ENCODE data around the gene GLCCI1. TPM values are rescaled to one million over a fixed set of nuclear protein-coding genes. Genes with fewer than 3 reads are reported as not detected.

GLCCI1 gene
- total and polyA plus RNA-seq, 9 donors: 9.7 to 18.3 (median 12.9) TPM

DNA sequence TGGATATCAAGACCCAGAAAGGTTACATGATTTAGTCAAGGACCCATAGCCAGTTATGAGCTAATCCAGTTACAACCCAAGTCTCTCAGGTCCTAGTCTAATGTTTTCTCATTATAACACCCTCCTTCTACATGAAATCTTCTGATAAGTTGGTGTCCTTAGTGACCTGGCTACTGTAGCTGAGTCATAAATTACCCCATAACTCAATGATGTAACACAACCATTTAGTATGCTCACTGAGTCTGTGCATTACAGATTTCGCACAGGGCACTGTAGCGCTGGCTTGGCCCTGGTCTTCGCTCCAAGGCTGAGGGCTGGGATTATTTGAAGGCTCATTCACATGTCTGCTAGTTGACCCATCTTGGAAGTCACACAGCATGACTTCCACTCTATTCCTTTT lies 36.0 kb upstream of the GLCCI1 start:
- Histone ChIP-seq H3K27ac (ENCODE audit: low read length) (no peak overlapping the region), H3K27me3 (ENCODE audit: control insufficient read depth, insufficient read depth, low read length) (no peaks in the 10 kb centered on the region), H3K4me1 (ENCODE audit: control insufficient read depth, insufficient read depth, low read length) (no peaks in the 10 kb centered on the region), H3K36me3 (ENCODE audit: control insufficient read depth, insufficient read depth, low read length) (no peaks in the 10 kb centered on the region), H3K9me3 (replicated peaks; ENCODE audit: control insufficient read depth, low read depth, low read length) (no peaks in the 10 kb centered on the region), H3K4me3 (ENCODE audit: low read length) (no peak overlapping the region)
- WGBS (ENCODE audit: insufficient coverage): 100% methylated on average over 2 of the region's 3 CpGs
- no peak for DNase-seq

DNA sequence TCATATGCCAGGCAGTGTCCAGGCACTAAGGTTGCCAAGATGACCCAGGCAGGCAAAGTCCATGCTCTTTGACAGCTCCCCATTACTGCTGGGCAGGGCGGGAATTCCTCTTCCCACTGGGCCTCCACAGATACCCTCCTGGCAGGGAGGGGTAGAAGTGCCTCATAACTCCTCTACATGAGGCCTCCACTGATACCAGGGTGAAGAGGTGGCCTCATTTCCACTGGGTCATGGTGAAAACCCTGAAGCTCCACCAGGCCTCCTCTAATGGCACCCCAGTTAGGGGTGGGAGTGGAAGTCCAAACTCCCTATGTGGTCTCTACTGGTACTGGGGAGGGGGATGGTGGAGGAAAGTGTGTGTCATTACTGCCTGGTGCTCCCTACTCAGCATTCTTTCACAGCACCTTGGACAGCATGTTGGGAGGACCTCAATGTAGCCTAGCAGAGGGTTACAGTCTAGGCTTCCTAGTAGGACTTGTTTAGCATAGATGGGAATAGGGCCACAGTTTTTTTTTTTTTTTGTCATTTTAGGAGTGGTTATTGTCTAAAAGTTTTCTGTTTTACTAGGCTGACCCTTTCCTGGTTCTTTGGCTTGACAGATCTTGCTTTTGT lies 34.6 kb upstream of the GLCCI1 start:
- no peak for DNase-seq
- H3K27ac ChIP-seq (ENCODE audit: low read length): no peak overlapping the region
- no peaks in the 10 kb centered on the region for H3K4me1 ChIP-seq (ENCODE audit: control insufficient read depth, insufficient read depth, low read length)
- no peaks in the 10 kb centered on the region for H3K9me3 ChIP-seq (replicated peaks; ENCODE audit: control insufficient read depth, low read depth, low read length)
- no peak overlapping the region for H3K4me3 ChIP-seq (ENCODE audit: low read length)
- H3K27me3 ChIP-seq (ENCODE audit: control insufficient read depth, insufficient read depth, low read length): no peaks in the 10 kb centered on the region
- H3K36me3 ChIP-seq (ENCODE audit: control insufficient read depth, insufficient read depth, low read length): no peaks in the 10 kb centered on the region
- no CpG with 5 or more reads among the region's 1 CpG for WGBS (ENCODE audit: insufficient coverage)

DNA sequence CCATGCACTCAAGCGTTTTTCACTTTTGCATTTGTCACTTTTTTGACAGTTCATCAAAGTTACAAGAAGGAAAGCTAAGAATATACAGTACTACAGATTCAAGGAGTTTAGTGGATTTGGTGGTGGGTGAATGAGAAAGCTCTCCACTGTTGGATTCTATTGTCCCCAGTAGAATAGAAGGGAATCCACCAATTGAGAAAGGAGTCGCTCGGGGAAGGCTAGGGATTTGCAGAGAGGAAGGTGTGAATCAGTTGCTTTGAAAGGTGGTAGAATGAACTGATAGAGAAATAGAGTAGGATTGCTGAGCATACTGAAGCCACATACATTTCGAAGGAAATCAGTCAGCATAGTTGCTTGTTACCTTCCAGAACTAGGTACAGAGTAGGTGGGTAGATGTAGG lies 33.7 kb upstream of the GLCCI1 start:
- H3K9me3 ChIP-seq (replicated peaks; ENCODE audit: control insufficient read depth, low read depth, low read length): no peaks in the 10 kb centered on the region
- 85% methylated on average over 3 of the region's 4 CpGs for WGBS (ENCODE audit: insufficient coverage)
- no peak overlapping the region for H3K27ac ChIP-seq (ENCODE audit: low read length)
- H3K36me3 ChIP-seq (ENCODE audit: control insufficient read depth, insufficient read depth, low read length): no peaks in the 10 kb centered on the region
- DNase-seq: no peak
- H3K27me3 ChIP-seq (ENCODE audit: control insufficient read depth, insufficient read depth, low read length): no peaks in the 10 kb centered on the region
- H3K4me1 ChIP-seq (ENCODE audit: control insufficient read depth, insufficient read depth, low read length): no peaks in the 10 kb centered on the region
- no peak overlapping the region for H3K4me3 ChIP-seq (ENCODE audit: low read length)

DNA sequence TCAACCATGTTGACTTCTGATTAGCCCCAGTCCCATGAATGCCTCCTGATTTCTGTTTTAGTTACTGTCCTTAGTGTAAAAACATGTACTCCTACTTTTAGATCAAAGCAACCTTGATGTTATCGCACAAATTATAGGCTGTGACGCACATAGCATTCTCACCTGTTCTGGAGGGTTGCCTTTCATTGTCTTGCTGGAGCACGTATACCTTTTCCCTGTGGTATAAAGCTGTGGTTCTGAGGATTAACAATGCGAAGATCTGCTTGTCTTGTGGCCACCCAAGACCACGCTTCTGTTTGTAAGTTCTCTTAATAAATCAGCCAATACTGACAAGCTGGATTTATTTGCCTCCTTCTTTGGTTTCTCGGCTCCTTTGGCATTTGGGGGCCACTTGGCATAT lies 30.1 kb upstream of the GLCCI1 start:
- H3K27me3 ChIP-seq (ENCODE audit: control insufficient read depth, insufficient read depth, low read length): no peaks in the 10 kb centered on the region
- 100% methylated on average over 1 of the region's 6 CpGs for WGBS (ENCODE audit: insufficient coverage)

DNA sequence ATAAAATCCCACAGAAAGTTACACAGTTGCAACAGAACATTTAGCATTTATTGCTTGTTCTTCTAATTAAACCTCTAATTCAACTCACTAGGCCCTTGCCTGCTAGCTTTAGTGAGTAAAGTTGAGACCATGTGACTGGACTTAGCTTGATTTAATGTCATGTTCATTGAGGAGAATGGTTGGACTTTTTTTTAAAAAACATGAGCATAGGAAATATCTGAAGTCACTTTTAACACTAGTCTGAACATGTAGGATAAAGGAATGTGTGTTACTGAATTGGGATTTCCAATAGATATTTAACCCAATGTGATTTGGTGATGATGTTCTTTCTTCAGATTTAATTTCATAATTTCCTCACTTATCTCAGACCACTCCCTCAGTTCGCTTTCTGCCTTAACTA lies 24.6 kb upstream of the GLCCI1 start:
- WGBS (ENCODE audit: insufficient coverage): no CpG with 5 or more reads among the region's 1 CpG

More for the DNA sequence above, 30.1 kb upstream of the GLCCI1 start:
- no peak for DNase-seq
- Histone ChIP-seq H3K36me3 (ENCODE audit: control insufficient read depth, insufficient read depth, low read length) (no peaks in the 10 kb centered on the region), H3K4me1 (ENCODE audit: control insufficient read depth, insufficient read depth, low read length) (no peaks in the 10 kb centered on the region), H3K9me3 (replicated peaks; ENCODE audit: control insufficient read depth, low read depth, low read length) (no peaks in the 10 kb centered on the region), H3K4me3 (ENCODE audit: low read length) (no peak overlapping the region), H3K27ac (ENCODE audit: low read length) (no peak overlapping the region)

DNA sequence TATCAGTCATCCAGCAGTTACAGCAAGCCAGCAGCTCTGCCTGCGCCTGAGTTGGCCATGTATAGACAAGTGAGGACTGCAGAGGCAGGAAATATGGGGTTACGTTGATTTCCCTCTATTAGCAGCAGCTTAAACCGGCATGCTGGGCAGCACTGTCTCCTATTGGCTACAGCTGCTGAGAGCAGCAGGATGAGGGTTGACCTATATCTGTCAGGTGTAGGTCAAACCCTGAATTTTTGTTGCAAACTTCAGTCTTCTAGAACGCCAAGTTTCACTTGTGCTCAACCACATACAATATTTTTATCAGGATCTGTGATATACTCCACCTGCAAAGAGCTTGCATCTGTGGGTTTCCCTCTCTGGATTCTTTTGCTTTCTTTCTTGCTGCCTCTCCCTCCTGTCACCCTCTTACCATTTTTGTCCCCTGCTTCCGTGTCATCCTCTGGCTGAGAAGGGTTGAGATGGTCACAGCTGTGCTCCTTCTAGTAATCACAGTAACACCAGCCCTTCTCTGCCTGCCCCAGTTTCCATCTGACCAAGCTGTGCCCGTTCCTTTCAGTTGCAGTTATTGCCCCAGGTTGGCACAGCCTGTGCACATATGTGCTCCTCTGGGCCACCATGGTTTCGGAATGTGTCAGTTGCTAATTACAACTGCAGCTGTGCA lies 23.8 kb upstream of the GLCCI1 start:
- WGBS (ENCODE audit: insufficient coverage): 29% methylated on average over 3 of the region's 7 CpGs
- peak; percentile 27 for DNase-seq
- Histone ChIP-seq H3K4me1 (ENCODE audit: control insufficient read depth, insufficient read depth, low read length) (peaks cover 7% of the 10 kb centered on the region), H3K36me3 (ENCODE audit: control insufficient read depth, insufficient read depth, low read length) (no peaks in the 10 kb centered on the region), H3K27ac (ENCODE audit: low read length) (no peak overlapping the region), H3K9me3 (replicated peaks; ENCODE audit: control insufficient read depth, low read depth, low read length) (no peaks in the 10 kb centered on the region), H3K4me3 (ENCODE audit: low read length) (no peak overlapping the region), H3K27me3 (ENCODE audit: control insufficient read depth, insufficient read depth, low read length) (no peaks in the 10 kb centered on the region)

More for the DNA sequence above, 24.6 kb upstream of the GLCCI1 start:
- DNase-seq: no peak
- no peak overlapping the region for H3K27ac ChIP-seq (ENCODE audit: low read length)
- no peaks in the 10 kb centered on the region for H3K36me3 ChIP-seq (ENCODE audit: control insufficient read depth, insufficient read depth, low read length)
- no peak overlapping the region for H3K4me3 ChIP-seq (ENCODE audit: low read length)
- no peaks in the 10 kb centered on the region for H3K27me3 ChIP-seq (ENCODE audit: control insufficient read depth, insufficient read depth, low read length)
- H3K4me1 ChIP-seq (ENCODE audit: control insufficient read depth, insufficient read depth, low read length): peaks cover 7% of the 10 kb centered on the region
- no peaks in the 10 kb centered on the region for H3K9me3 ChIP-seq (replicated peaks; ENCODE audit: control insufficient read depth, low read depth, low read length)

DNA sequence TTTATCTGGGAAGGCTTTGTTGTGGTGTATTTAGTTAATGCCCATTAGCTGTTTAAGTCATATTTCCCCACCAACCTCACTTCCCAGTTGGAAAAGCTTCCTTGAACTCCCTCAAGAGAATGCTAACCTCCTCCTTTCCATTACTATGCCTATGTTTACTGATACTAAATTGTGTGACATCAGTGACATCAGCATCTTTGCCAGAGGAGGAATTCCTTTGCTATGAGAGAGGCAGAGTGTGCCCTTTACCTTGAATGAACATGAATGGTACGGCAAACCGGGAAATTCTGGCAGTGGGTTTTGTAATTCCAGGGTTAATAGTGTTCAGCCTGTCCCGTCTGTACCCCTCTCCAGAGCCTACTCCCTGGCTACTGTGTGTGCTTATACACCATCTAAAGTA lies 22.1 kb upstream of the GLCCI1 start:
- Histone ChIP-seq H3K9me3 (replicated peaks; ENCODE audit: control insufficient read depth, low read depth, low read length) (no peaks in the 10 kb centered on the region), H3K4me1 (ENCODE audit: control insufficient read depth, insufficient read depth, low read length) (peaks cover 7% of the 10 kb centered on the region), H3K4me3 (ENCODE audit: low read length) (no peak overlapping the region), H3K27me3 (ENCODE audit: control insufficient read depth, insufficient read depth, low read length) (no peaks in the 10 kb centered on the region), H3K36me3 (ENCODE audit: control insufficient read depth, insufficient read depth, low read length) (no peaks in the 10 kb centered on the region), H3K27ac (ENCODE audit: low read length) (no peak overlapping the region)
- DNase-seq: no peak
- WGBS (ENCODE audit: insufficient coverage): no CpG with 5 or more reads among the region's 3 CpGs

DNA sequence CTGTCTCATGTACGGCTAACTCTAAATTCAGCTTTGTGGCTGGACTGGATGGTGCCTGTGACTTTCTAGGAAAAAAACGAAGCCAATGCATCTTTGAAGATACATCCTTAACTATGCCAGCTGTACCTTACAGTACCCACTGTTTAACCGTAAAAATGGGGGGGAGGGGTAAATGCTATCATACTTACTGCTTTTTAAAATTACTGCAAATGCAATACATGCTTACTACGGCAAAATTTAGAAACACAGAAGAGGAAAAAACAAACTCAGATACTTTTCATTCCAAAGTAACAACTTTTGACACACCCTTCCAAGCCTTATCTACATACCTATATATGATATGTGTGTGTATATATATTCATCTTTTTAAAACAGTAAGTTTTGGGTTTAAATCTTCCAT lies 20.4 kb upstream of the GLCCI1 start:
- H3K4me3 ChIP-seq (ENCODE audit: low read length): no peak overlapping the region
- H3K36me3 ChIP-seq (ENCODE audit: control insufficient read depth, insufficient read depth, low read length): no peaks in the 10 kb centered on the region
- H3K4me1 ChIP-seq (ENCODE audit: control insufficient read depth, insufficient read depth, low read length): peaks cover 7% of the 10 kb centered on the region
- no peaks in the 10 kb centered on the region for H3K9me3 ChIP-seq (replicated peaks; ENCODE audit: control insufficient read depth, low read depth, low read length)
- no peaks in the 10 kb centered on the region for H3K27me3 ChIP-seq (ENCODE audit: control insufficient read depth, insufficient read depth, low read length)
- DNase-seq: no peak
- no CpG with 5 or more reads among the region's 4 CpGs for WGBS (ENCODE audit: insufficient coverage)
- H3K27ac ChIP-seq (ENCODE audit: low read length): no peak overlapping the region

DNA sequence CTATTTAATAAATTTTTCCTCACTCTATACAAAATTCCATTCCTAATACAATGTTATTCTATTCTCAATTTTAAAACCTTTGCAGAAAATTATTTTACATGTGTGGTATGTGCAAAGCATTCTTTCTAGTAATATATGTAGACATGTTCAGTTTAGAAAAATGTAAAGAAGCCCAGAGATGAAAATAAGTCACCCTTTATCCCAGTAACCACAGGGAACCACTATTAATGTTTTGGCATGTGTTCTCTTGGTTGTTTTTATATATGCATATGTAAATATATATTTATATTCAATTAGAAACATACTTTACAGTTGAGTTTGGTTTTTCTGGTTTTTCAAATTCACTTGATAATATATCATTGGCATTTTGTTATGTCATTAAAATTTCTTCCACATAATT lies 14.8 kb upstream of the GLCCI1 start:
- Histone ChIP-seq H3K27me3 (ENCODE audit: control insufficient read depth, insufficient read depth, low read length) (no peaks in the 10 kb centered on the region), H3K27ac (ENCODE audit: low read length) (no peak overlapping the region), H3K36me3 (ENCODE audit: control insufficient read depth, insufficient read depth, low read length) (no peaks in the 10 kb centered on the region), H3K4me3 (ENCODE audit: low read length) (no peak overlapping the region), H3K4me1 (ENCODE audit: control insufficient read depth, insufficient read depth, low read length) (no peaks in the 10 kb centered on the region), H3K9me3 (replicated peaks; ENCODE audit: control insufficient read depth, low read depth, low read length) (no peaks in the 10 kb centered on the region)
- DNase-seq: no peak

DNA sequence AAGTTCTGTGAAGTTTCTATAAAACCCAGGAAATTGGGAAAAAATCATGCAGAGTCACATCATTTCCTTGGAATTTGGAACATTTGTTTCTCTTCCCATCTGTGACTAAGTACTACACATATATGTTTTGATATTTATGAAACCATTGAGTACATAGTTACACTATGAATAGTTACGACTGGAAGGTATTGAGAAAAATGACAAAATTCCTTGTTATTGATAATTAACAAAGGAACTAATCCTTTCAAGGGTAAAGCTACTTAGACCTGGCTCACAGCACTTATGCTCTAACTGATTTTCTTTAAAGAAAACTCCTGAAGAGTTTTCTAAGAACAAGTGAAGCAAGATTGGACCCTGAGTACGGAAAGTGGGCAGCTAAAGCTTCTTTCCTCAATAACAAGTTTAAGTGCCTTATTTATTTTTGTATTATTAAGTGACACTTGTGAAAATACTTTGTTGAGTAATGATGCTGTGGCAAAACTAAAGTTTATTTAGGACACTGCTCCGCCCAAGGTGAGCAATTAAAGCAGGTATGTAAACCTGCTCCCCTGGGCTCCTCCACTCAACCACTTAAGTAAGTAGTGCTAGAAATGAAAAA lies 12.0 kb upstream of the GLCCI1 start:
- Histone ChIP-seq H3K4me3 (ENCODE audit: low read length) (no peak overlapping the region), H3K4me1 (ENCODE audit: control insufficient read depth, insufficient read depth, low read length) (no peaks in the 10 kb centered on the region), H3K36me3 (ENCODE audit: control insufficient read depth, insufficient read depth, low read length) (no peaks in the 10 kb centered on the region), H3K27ac (ENCODE audit: low read length) (no peak overlapping the region), H3K9me3 (replicated peaks; ENCODE audit: control insufficient read depth, low read depth, low read length) (no peaks in the 10 kb centered on the region), H3K27me3 (ENCODE audit: control insufficient read depth, insufficient read depth, low read length) (no peaks in the 10 kb centered on the region)
- DNase-seq: peak; percentile 16
- WGBS (ENCODE audit: insufficient coverage): no CpG with 5 or more reads among the region's 3 CpGs
